Suprapubic skin (tissue), 4 donors: Measurements from ENCODE around the gene C11orf58. TPM values are rescaled to one million over a fixed set of nuclear protein-coding genes. Genes with fewer than 3 reads are reported as not detected.

Experiments
- DNase-seq, 2 donors: peaks; one replicate each; pipeline ENCODE4 v3.0.0-alpha.2; 2019; ENCODE audit warnings: low spot score in 2 of 2
- H3K27ac ChIP-seq: fragments of 200-600 bp; sonication (generic); one replicate; pipeline ENCODE4 v1.5.1; 2019
- H3K27me3 ChIP-seq: fragments of 200-600 bp; sonication (generic); one replicate; pipeline ENCODE4 v1.5.1; 2019
- H3K36me3 ChIP-seq: fragments of 200-600 bp; sonication (generic); one replicate; pipeline ENCODE4 v1.5.1; 2019
- H3K4me1 ChIP-seq: fragments of 200-600 bp; sonication (generic); one replicate; pipeline ENCODE4 v1.5.1; 2019
- H3K4me3 ChIP-seq: fragments of 200-600 bp; sonication (generic); one replicate; pipeline ENCODE4 v1.5.1; 2019; ENCODE audit warnings: mild to moderate bottlenecking
- H3K9me3 ChIP-seq: fragments of 200-600 bp; sonication (generic); one replicate; pipeline ENCODE4 v1.5.1; 2019
- CTCF ChIP-seq, 2 donors: fragments of 200-600 bp in 1 of 2; fragments of 450-650 bp in 1 of 2; sonication (generic) in 1 of 2; IDR thresholded peaks; one replicate each; pipeline ENCODE4 v1.5.1; 2016 to 2019; ENCODE audit warnings: antibody characterized with exemption in 2 of 2, mild to moderate bottlenecking in 1 of 2, moderate library complexity in 1 of 2
- EP300 ChIP-seq: sonication (generic); formaldehyde crosslinking; IDR thresholded peaks from one replicate; pipeline ENCODE4 v1.6.1; 2017; ENCODE audit warnings: antibody characterized with exemption
- POLR2A ChIP-seq, 2 donors: fragments of 450-650 bp; IDR thresholded peaks; one replicate each; pipeline ENCODE4 v1.6.1; 2017; ENCODE audit warnings: antibody characterized with exemption in 2 of 2, mild to moderate bottlenecking in 2 of 2, moderate library complexity in 2 of 2
- POLR2AphosphoS5 ChIP-seq, 3 donors: sonication (generic); formaldehyde crosslinking; IDR thresholded peaks; one replicate each; pipeline ENCODE4 v1.6.1; 2017; ENCODE audit warnings: antibody characterized with exemption in 3 of 3
- WGBS: methylation state at CpG from one replicate; pipeline ENCODE4 v1.1.5; 2018; 5-methylcytosine and 5-hydroxymethylcytosine counted together
- total RNA-seq, 4 donors: library from RNA; depleted of rRNA; stranded (reverse); fragments of >200 nt; gene quantifications; one replicate each; pipeline ENCODE4 v1.1.0, GENCODE V29; 2016

C11orf58 gene
- total RNA-seq, 4 donors from 2014 or later: 103 to 158 (median 133) TPM

- Histone ChIP-seq H3K27ac (no peak overlapping the region), H3K36me3 (peaks cover 53% of the 10 kb centered on the region), H3K4me1 (no peaks in the 10 kb centered on the region), H3K9me3 (no peaks in the 10 kb centered on the region), H3K27me3 (no peaks in the 10 kb centered on the region), H3K4me3 (no peak overlapping the region)
- TF ChIP-seq CTCF (IDR thresholded peaks at IDR 0.05) (no peak), POLR2AphosphoS5 (IDR thresholded peaks at IDR 0.05) (no peak), POLR2A (IDR thresholded peaks at IDR 0.05) (no peak), EP300 (no peak)
- DNase-seq: no peak
- WGBS: 96% methylated on average over 4 of the region's 4 CpGs
Observed at GRCh38 chr11:16758382-16759024, 20.1 kb downstream of the C11orf58 start.

- H3K9me3 ChIP-seq: no peaks in the 10 kb centered on the region
- H3K36me3 ChIP-seq: peaks cover 38% of the 10 kb centered on the region
- DNase-seq: no peak
- H3K4me1 ChIP-seq: no peaks in the 10 kb centered on the region
- H3K4me3 ChIP-seq: no peak overlapping the region
- H3K27ac ChIP-seq: no peak overlapping the region
- 71% methylated on average over 8 of the region's 8 CpGs for WGBS
- no peak for TF ChIP-seq EP300
- TF ChIP-seq POLR2AphosphoS5 (IDR thresholded peaks at IDR 0.05): no peak
- TF ChIP-seq POLR2A (IDR thresholded peaks at IDR 0.05): no peak
- TF ChIP-seq CTCF (IDR thresholded peaks at IDR 0.05): no peak
- H3K27me3 ChIP-seq: no peaks in the 10 kb centered on the region
Observed at GRCh38 chr11:16759857-16760508, 21.5 kb downstream of the C11orf58 start.

- Histone ChIP-seq H3K9me3 (no peaks in the 10 kb centered on the region), H3K4me1 (no peaks in the 10 kb centered on the region), H3K4me3 (no peak overlapping the region), H3K27ac (no peak overlapping the region), H3K36me3 (peaks cover 4% of the 10 kb centered on the region), H3K27me3 (no peaks in the 10 kb centered on the region)
- WGBS: 78% methylated on average over 1 of the region's 1 CpG
- TF ChIP-seq POLR2AphosphoS5 (IDR thresholded peaks at IDR 0.05) (no peak), POLR2A (IDR thresholded peaks at IDR 0.05) (no peak), EP300 (no peak), CTCF (IDR thresholded peaks at IDR 0.05) (no peak)
- no peak for DNase-seq
Observed at GRCh38 chr11:16763746-16764145, 25.3 kb downstream of the C11orf58 start.

GRCh38 chr11:16764888-16765287 lies 26.4 kb downstream of the C11orf58 start:
- no peak overlapping the region for H3K27ac ChIP-seq
- H3K36me3 ChIP-seq: no peaks in the 10 kb centered on the region
- no peaks in the 10 kb centered on the region for H3K4me1 ChIP-seq
- no peak overlapping the region for H3K4me3 ChIP-seq
- WGBS: 96% methylated on average over 8 of the region's 8 CpGs
- DNase-seq: no peak
- TF ChIP-seq POLR2A (IDR thresholded peaks at IDR 0.05) (no peak), POLR2AphosphoS5 (IDR thresholded peaks at IDR 0.05) (no peak), CTCF (IDR thresholded peaks at IDR 0.05) (no peak), EP300 (no peak)
- no peaks in the 10 kb centered on the region for H3K9me3 ChIP-seq
- no peaks in the 10 kb centered on the region for H3K27me3 ChIP-seq

- no peak overlapping the region for H3K4me3 ChIP-seq
- no peaks in the 10 kb centered on the region for H3K9me3 ChIP-seq
- H3K36me3 ChIP-seq: no peaks in the 10 kb centered on the region
- no peak for DNase-seq
- 85% methylated on average over 4 of the region's 4 CpGs for WGBS
- H3K27ac ChIP-seq: no peak overlapping the region
- TF ChIP-seq EP300 (no peak), POLR2AphosphoS5 (IDR thresholded peaks at IDR 0.05) (no peak), POLR2A (IDR thresholded peaks at IDR 0.05) (no peak)
- H3K27me3 ChIP-seq: no peaks in the 10 kb centered on the region
- H3K4me1 ChIP-seq: no peaks in the 10 kb centered on the region
Observed at GRCh38 chr11:16767137-16767536, 28.7 kb downstream of the C11orf58 start.
